Measurements from ENCODE around the gene JMJD8. TPM values are rescaled to one million over a fixed set of nuclear protein-coding genes. Genes with fewer than 3 reads are reported as not detected.

JMJD8 gene
- total and polyA plus RNA-seq, 3 experiments from 2014 or later: 53.0 to 56.6 (median 55.9) TPM

- no peak for DNase-seq
- Mint-ChIP-seq H3K4me3 (peak overlapping the region in 3 of 7 donors; percentile 12 to 44 (median 23)), H3K36me3 (peaks cover 0 to 36% (median 0%) of the 10 kb centered on the region in 3 donors), H3K9me3 (no peaks in the 10 kb centered on the region), H3K27me3 (peaks cover 0 to 6% of the 10 kb centered on the region in 2 donors), H3K4me1 (peaks cover 4 to 25% (median 5%) of the 10 kb centered on the region in 3 donors), H3K27ac (peak overlapping the region in 2 of 8 donors; percentile 50 to 60)
- Histone ChIP-seq H3K4me1 (ENCODE audit: insufficient read depth, low read length) (peaks cover 15% of the 10 kb centered on the region), H3K27me3 (ENCODE audit: insufficient read depth, low read length, poor library complexity, severe bottlenecking) (no peaks in the 10 kb centered on the region), H3K9me3 (ENCODE audit: low read length) (no peaks in the 10 kb centered on the region), H3K36me3 (ENCODE audit: insufficient read depth, low read length) (peaks cover 4% of the 10 kb centered on the region), H3K4me3 (ENCODE audit: low read length) (no peak overlapping the region), H3K27ac (ENCODE audit: low read depth, low read length) (no peak overlapping the region)
- ChIA-PET POLR2A (interaction anchor here (0.6 to 1.1 kb wide), 4 partner anchors 18 to 426 kb away, joined by 3 to 4 read pairs (median 4); partner anchors contain the start of gene WDR24), CTCF (no interaction called here)
These were observed 12.6 kb downstream of the JMJD8 start for GRCh38 chr16:671353-672131.

- no peak for DNase-seq
- H3K4me3 Mint-ChIP-seq: peak overlapping the region in 6 of 7 donors; percentile 41 to 84 (median 58)
- Histone ChIP-seq H3K27me3 (ENCODE audit: insufficient read depth, low read length, poor library complexity, severe bottlenecking) (no peaks in the 10 kb centered on the region), H3K36me3 (ENCODE audit: insufficient read depth, low read length) (peaks cover 4% of the 10 kb centered on the region), H3K9me3 (ENCODE audit: low read length) (no peaks in the 10 kb centered on the region), H3K4me3 (ENCODE audit: low read length) (no peak overlapping the region), H3K27ac (ENCODE audit: low read depth, low read length) (no peak overlapping the region), H3K4me1 (ENCODE audit: insufficient read depth, low read length) (peaks cover 15% of the 10 kb centered on the region)
- peaks cover 4 to 25% (median 5%) of the 10 kb centered on the region in 3 donors for H3K4me1 Mint-ChIP-seq
- H3K27me3 Mint-ChIP-seq: peaks cover 0 to 6% of the 10 kb centered on the region in 2 donors
- CTCF ChIA-PET: interaction anchor here (1.1 kb wide), 1 partner anchor 10 kb away, joined by 3 read pairs; no protein-coding TSS in a partner anchor
- peaks cover 0 to 36% (median 0%) of the 10 kb centered on the region in 3 donors for H3K36me3 Mint-ChIP-seq
- no peaks in the 10 kb centered on the region for H3K9me3 Mint-ChIP-seq
- POLR2A ChIA-PET: interaction anchor here (0.8 to 1.7 kb wide), 4 partner anchors 9 to 58 kb away, joined by 3 to 5 read pairs (median 4); partner anchors contain the start of genes STUB1 and WDR24
- H3K27ac Mint-ChIP-seq: peak overlapping the region in 1 of 8 donors; percentile 60
These were observed 13.4 kb downstream of the JMJD8 start for GRCh38 chr16:670485-671352.

DNA sequence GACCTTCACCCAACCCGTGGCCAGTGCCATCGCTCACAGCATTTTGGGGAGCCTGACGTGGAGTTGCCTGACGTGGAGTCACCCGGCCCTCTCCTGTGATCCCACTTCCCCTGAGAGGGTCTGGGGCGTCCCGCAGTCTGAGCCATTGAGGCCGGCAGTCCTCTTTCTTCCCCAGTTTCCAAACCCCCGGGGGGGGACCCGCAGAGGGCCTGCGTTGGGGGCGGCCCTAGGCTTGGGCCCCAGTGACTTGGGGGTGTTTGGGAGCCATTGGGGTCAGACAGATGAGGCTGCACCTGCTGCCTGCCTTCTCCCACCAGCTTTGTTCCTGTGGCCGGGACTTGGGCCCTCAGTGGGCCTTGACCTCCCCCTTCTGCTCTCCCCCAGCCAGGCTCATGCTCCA lies 14.5 kb downstream of the JMJD8 start:
- peaks cover 4% of the 10 kb centered on the region for H3K36me3 ChIP-seq (ENCODE audit: insufficient read depth, low read length)
- Mint-ChIP-seq H3K4me1 (peaks cover 4 to 19% (median 5%) of the 10 kb centered on the region in 3 donors), H3K27me3 (peaks cover 0 to under 1% of the 10 kb centered on the region in 2 donors), H3K9me3 (no peaks in the 10 kb centered on the region), H3K4me3 (peak overlapping the region; percentile 41 to 81 (median 65)), H3K27ac (peak overlapping the region in 2 of 8 donors; percentile 52 to 75), H3K36me3 (peaks cover 0 to 36% (median 0%) of the 10 kb centered on the region in 3 donors)
- no peak overlapping the region for H3K4me3 ChIP-seq (ENCODE audit: low read length)
- no peak for DNase-seq
- H3K27me3 ChIP-seq (ENCODE audit: insufficient read depth, low read length, poor library complexity, severe bottlenecking): no peaks in the 10 kb centered on the region
- peaks cover 10% of the 10 kb centered on the region for H3K4me1 ChIP-seq (ENCODE audit: insufficient read depth, low read length)
- H3K27ac ChIP-seq (ENCODE audit: low read depth, low read length): no peak overlapping the region
- ChIA-PET POLR2A (interaction anchor here (1.7 to 1.9 kb wide), 2 partner anchors 9 to 11 kb away, joined by 4 to 5 read pairs; partner anchors contain the start of gene STUB1), CTCF (interaction anchor here (1.1 kb wide), 1 partner anchor 11 kb away, joined by 3 read pairs; no protein-coding TSS in a partner anchor)
- no peaks in the 10 kb centered on the region for H3K9me3 ChIP-seq (ENCODE audit: low read length)

DNA sequence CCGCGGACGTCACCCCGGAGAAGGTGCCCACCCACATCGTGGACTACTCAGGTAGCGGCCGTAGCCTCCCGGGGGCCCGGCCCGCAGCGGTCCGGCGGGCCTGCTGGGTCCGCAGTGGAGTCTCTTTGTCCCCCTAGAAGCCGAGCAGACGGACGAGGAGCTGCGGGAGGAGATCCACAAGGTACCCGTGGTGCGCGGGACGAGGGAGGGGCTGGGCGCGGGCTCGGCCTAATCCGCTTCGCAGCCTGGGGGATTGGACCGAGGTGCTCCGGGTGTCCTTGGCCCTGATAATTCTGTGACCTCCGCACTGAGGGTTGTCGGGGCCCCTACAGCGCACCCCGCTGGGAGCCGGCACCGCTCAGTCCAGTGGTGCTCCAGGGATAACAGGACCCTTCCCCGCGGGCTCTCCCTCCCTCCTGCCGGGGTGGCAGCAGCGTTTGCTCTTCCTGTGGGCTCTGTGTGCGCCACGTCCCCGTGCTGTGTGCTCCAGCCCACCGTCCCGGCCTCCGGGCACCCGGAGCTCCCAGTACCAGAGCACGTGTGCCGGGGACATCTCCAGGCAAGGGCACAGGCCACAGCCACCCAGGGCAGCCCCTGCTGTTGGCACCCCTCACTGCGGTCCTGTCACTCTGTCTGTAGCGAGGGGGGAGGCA lies 15.5 kb downstream of the JMJD8 start:
- H3K4me3 ChIP-seq (ENCODE audit: low read length): peak overlapping the region; percentile 68
- H3K27ac ChIP-seq (ENCODE audit: low read depth, low read length): peak overlapping the region; percentile 67
- ChIA-PET POLR2A (interaction anchor here (1.0 to 1.9 kb wide), 3 partner anchors 10 to 27 kb away, joined by 3 to 4 read pairs (median 4); no protein-coding TSS in a partner anchor), CTCF (interaction anchor here (0.9 to 2.0 kb wide), 4 partner anchors 13 to 26 kb away, joined by 3 to 8 read pairs (median 5); partner anchors contain the start of gene WDR90)
- H3K27ac Mint-ChIP-seq: peak overlapping the region in 4 of 8 donors; percentile 62 to 78 (median 70)
- no peaks in the 10 kb centered on the region for H3K27me3 ChIP-seq (ENCODE audit: insufficient read depth, low read length, poor library complexity, severe bottlenecking)
- no peaks in the 10 kb centered on the region for H3K27me3 Mint-ChIP-seq
- H3K36me3 Mint-ChIP-seq: peaks cover 0 to 34% (median 0%) of the 10 kb centered on the region in 3 donors
- peak overlapping the region; percentile 61 to 81 (median 77) for H3K4me3 Mint-ChIP-seq
- H3K4me1 ChIP-seq (ENCODE audit: insufficient read depth, low read length): peaks cover 10% of the 10 kb centered on the region
- H3K9me3 ChIP-seq (ENCODE audit: low read length): no peaks in the 10 kb centered on the region
- peaks cover 4 to 19% (median 5%) of the 10 kb centered on the region in 3 donors for H3K4me1 Mint-ChIP-seq
- peaks cover 4% of the 10 kb centered on the region for H3K36me3 ChIP-seq (ENCODE audit: insufficient read depth, low read length)
- no peaks in the 10 kb centered on the region for H3K9me3 Mint-ChIP-seq
- no peak for DNase-seq

GRCh38 chr16:667780-668518 lies 16.2 kb downstream of the JMJD8 start, which contains the start of gene RHOT2:
Gene RHOT2 (plus strand): TSS chr16:668132. CDS start chr16:668200, 68 bp downstream.
- Histone ChIP-seq H3K4me1 (ENCODE audit: insufficient read depth, low read length) (peaks cover 10% of the 10 kb centered on the region), H3K4me3 (ENCODE audit: low read length) (peak within 1 kb of the TSS; percentile 68), H3K27ac (ENCODE audit: low read depth, low read length) (peak within 1 kb of the TSS; percentile 67), H3K27me3 (ENCODE audit: insufficient read depth, low read length, poor library complexity, severe bottlenecking) (no peaks in the 10 kb centered on the region), H3K9me3 (ENCODE audit: low read length) (no peaks in the 10 kb centered on the region), H3K36me3 (ENCODE audit: insufficient read depth, low read length) (peaks cover 4% of the 10 kb centered on the region)
- CTCF ChIA-PET: interaction anchor here (0.6 to 2.0 kb wide), 8 partner anchors 11 to 732 kb away, joined by 3 to 8 read pairs (median 4); partner anchors contain the start of gene WDR90
- Mint-ChIP-seq H3K4me1 (peaks cover 4 to 19% (median 5%) of the 10 kb centered on the region in 3 donors), H3K36me3 (peaks cover 0 to 28% (median 0%) of the 10 kb centered on the region in 3 donors), H3K27me3 (no peaks in the 10 kb centered on the region), H3K9me3 (no peaks in the 10 kb centered on the region), H3K27ac (peak within 1 kb of the TSS; percentile 75 to 98 (median 86)), H3K4me3 (peak within 1 kb of the TSS; percentile 77 to 90 (median 80))
- peak; percentile 83 to 91 (median 88) for DNase-seq
- POLR2A ChIA-PET: interaction anchor here (0.9 to 1.9 kb wide), 6 partner anchors 10 to 28 kb away, joined by 3 to 4 read pairs (median 4); partner anchors contain the start of genes STUB1, WDR24 and WDR90

DNA sequence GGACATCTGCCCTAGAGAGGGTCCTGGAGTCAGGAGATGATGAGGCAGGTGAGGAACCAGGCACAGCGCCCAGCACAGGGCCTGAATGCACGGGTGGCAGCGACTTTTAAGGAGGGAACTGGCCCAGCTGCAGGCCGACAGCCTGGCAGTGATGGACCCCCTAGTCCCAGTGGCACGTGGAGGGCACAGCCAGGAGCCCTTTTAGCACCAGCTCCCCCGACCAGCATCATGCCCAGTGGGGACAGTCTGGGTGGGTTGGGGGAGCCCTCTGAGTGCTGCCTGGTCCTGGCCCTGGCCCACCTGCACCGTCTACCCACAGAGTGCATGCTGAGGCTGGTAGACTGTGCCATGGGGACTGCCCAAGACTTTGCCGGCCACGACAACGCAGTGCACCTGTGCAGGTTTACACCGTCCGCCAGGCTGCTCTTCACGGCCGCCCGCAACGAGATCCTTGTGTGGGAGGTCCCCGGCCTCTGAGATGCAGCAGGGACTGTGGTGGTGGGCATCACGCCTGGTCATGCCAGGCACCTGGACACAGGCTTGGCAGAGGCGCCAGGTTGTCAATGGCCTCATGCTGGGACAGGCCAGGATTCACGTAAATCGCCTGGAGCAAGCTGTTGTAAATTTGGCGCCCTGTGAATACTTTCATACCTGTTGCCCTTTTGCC lies 16.9 kb downstream of the JMJD8 start:
- Mint-ChIP-seq H3K9me3 (no peaks in the 10 kb centered on the region), H3K4me1 (peaks cover 4 to 19% (median 5%) of the 10 kb centered on the region in 3 donors), H3K27me3 (no peaks in the 10 kb centered on the region), H3K27ac (peak overlapping the region; percentile 75 to 98 (median 86)), H3K36me3 (peaks cover 0 to 23% (median 0%) of the 10 kb centered on the region in 3 donors), H3K4me3 (peak overlapping the region; percentile 77 to 90 (median 80))
- H3K36me3 ChIP-seq (ENCODE audit: insufficient read depth, low read length): peaks cover 4% of the 10 kb centered on the region
- DNase-seq: no peak
- POLR2A ChIA-PET: interaction anchor here (0.9 to 1.8 kb wide), 5 partner anchors 13 to 29 kb away, joined by 3 to 4 read pairs (median 3); partner anchors contain the start of genes STUB1, WDR24 and WDR90
- H3K4me3 ChIP-seq (ENCODE audit: low read length): peak overlapping the region; percentile 68
- H3K4me1 ChIP-seq (ENCODE audit: insufficient read depth, low read length): peaks cover 10% of the 10 kb centered on the region
- H3K27me3 ChIP-seq (ENCODE audit: insufficient read depth, low read length, poor library complexity, severe bottlenecking): no peaks in the 10 kb centered on the region
- H3K9me3 ChIP-seq (ENCODE audit: low read length): no peaks in the 10 kb centered on the region
- H3K27ac ChIP-seq (ENCODE audit: low read depth, low read length): peak overlapping the region; percentile 67
- CTCF ChIA-PET: interaction anchor here (0.6 to 2.0 kb wide), 8 partner anchors 10 to 733 kb away, joined by 3 to 8 read pairs (median 4); partner anchors contain the start of gene WDR90

Measured in CD8-positive, alpha-beta memory T cell (primary cell).